Cardiac fibroblast (primary cell): ENCODE data around the gene SH2D2A.
A peak's percentile ranks its signal among the peaks of the same experiment; 100 is the strongest.

Experiments used
- DNase-seq, 2 donors: peaks; one replicate each; pipeline versions ENCODE4 v3.0.0 to v3.0.0-alpha.2; 2010; ENCODE audit warnings: low read depth in 2 of 2
- H3K4me3 ChIP-seq, 2 donors: replicated peaks in 1 of 2; 1 replicate in 1 of 2; 2 replicates in 1 of 2; pipeline ENCODE4 v1.5.1; 2011; ENCODE audit warnings: low read depth in 2 of 2, low read length in 2 of 2, mild to moderate bottlenecking in 2 of 2, moderate library complexity in 1 of 2
- CTCF ChIP-seq: IDR thresholded peaks from one replicate; pipeline ENCODE4 v1.5.1; 2011; ENCODE audit warnings: low read depth, mild to moderate bottlenecking, low read length, inconsistent platforms

SH2D2A gene

GRCh38 chr1:156804572-156805243 is 11.9 kb downstream of the SH2D2A start:
- peak in 1 of 2 donors; percentile 46 for DNase-seq
- TF ChIP-seq CTCF: no peak

DNA sequence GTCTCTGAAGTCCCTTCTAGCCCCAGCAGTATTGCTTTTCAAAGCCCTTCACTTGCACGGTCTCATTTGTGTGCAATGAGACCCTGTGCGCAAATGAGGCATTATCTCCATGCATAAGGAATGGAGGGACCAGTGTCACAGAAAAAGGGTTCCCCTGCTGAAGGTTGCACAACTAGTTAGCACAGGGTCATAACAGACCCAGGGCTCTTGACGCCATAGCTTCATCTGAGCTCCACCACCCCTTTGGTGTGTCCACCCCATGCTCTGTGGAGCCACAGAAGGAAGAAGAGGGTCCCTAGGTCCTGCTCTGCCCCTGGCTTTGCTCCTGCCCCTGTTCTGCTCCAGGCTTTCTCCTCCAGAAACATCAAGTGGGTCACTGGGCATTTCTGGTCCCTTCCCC is 12.6 kb downstream of the SH2D2A start:
- DNase-seq: no peak
- TF ChIP-seq CTCF: no peak

More at GRCh38 chr1:156804572-156805243, 11.9 kb downstream of the SH2D2A start:
- no peak overlapping the region for H3K4me3 ChIP-seq

DNA sequence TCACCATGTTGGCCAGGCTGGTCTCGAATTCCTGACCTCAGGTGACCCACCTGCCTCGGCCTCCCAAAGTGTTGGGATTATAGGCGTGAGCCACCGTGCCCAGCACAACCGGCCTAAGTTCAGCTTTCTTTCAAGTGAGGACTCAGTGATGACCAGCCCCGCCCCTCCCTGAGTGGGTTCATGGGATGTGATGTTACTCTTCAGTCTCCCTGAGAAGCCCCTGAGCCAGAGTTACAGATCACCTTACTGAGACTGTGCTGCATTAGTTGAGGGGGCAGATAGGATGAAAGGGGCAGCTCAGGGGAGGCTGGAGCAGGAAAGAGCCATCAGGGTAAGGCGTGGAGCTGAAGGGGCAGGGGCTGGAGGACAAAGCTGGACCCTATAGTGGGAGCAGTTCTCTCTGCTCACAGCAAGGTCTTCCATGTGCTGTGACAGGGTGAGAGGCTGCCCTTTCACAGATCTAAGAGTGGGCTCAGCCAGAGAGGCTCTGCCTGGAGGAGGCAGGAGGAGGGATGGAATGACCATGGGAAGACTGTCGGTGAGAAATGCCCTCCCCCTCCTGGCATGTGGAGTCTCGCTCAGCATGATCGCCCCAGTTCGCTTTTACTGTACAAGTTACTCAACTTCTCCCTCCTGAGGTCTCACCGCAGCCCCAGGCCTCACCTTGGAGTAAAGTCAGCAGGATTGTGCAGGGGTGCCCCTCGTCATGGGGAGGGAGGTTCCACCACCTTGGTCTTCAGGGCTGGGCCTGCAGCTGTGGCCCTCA is 13.4 kb downstream of the SH2D2A start:
- no peak overlapping the region for H3K4me3 ChIP-seq
- no peak for TF ChIP-seq CTCF
- DNase-seq: no peak

More for the DNA sequence above, 12.6 kb downstream of the SH2D2A start:
- H3K4me3 ChIP-seq: no peak overlapping the region

DNA sequence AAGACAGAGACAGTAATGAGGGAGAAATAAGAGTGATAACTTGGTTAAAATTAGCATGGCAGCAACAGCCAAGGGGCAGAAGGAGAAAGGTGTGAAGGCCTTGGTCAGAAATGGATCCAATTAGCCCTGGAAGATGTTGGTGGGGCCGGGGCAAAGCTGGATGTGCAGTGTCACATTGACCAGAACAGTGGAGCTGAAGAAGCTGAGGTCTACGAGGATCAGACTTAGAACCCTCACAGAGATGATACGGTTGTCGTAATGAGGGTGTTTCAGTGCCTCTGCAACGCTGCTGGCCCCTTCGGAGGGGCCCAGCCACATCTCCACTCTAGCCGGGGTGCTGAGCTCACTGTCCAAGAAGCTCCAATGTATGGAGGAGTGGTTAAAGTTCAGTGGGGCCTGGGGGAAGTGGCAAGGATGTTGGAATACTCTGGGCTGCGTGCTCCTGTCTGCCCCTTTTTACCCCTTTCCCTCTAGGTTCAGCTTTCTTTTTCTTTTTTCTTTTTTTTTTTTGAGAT is 14.2 kb downstream of the SH2D2A start:
- TF ChIP-seq CTCF: no peak
- no peak overlapping the region for H3K4me3 ChIP-seq
- DNase-seq: no peak

- peak; percentile 30 to 92 for DNase-seq
- peak; percentile 12 for TF ChIP-seq CTCF
- H3K4me3 ChIP-seq: no peak overlapping the region
Observed at GRCh38 chr1:156801409-156802121, 15.1 kb downstream of the SH2D2A start.

GRCh38 chr1:156797212-156797871 is 19.3 kb downstream of the SH2D2A start:
- no peak overlapping the region for H3K4me3 ChIP-seq
- peak; percentile 82 for TF ChIP-seq CTCF
- peak; percentile 57 to 70 for DNase-seq
